Rectal smooth muscle tissue (tissue), 1 donor: ENCODE results near the gene NANOS2.

Experiments
- H3K27ac ChIP-seq: one replicate; pipeline ENCODE4 v1.7.0; 2013; ENCODE audit warnings: low read depth, low read length, inconsistent platforms
- H3K27me3 ChIP-seq: one replicate; pipeline ENCODE4 v1.7.0; 2013; ENCODE audit warnings: low read length; ENCODE audit not compliant: control insufficient read depth, insufficient read depth
- H3K36me3 ChIP-seq: one replicate; pipeline ENCODE4 v1.7.0; 2013; ENCODE audit warnings: low read length; ENCODE audit not compliant: control insufficient read depth, insufficient read depth
- H3K4me1 ChIP-seq: one replicate; pipeline ENCODE4 v1.7.0; 2013; ENCODE audit warnings: low read length; ENCODE audit not compliant: control insufficient read depth, insufficient read depth
- H3K4me3 ChIP-seq: one replicate; pipeline ENCODE4 v1.7.0; 2013; ENCODE audit warnings: low read length
- H3K9ac ChIP-seq: one replicate; pipeline ENCODE4 v1.7.0; 2013; ENCODE audit warnings: low read length

Gene NANOS2

GRCh38 chr19:45913874-45914830 lies at the start of gene NANOS2:
Gene NANOS2, minus strand, starts transcription at chr19:45914778. Its CDS starts 85 bp downstream, at chr19:45914693.
- H3K4me1 ChIP-seq: no peaks in the 10 kb centered on the region
- H3K9ac ChIP-seq: no peak within 1 kb of the TSS
- H3K36me3 ChIP-seq: no peaks in the 10 kb centered on the region
- H3K27me3 ChIP-seq: no peaks in the 10 kb centered on the region
- no peak within 1 kb of the TSS for H3K27ac ChIP-seq
- no peak within 1 kb of the TSS for H3K4me3 ChIP-seq

- Histone ChIP-seq H3K36me3 (no peaks in the 10 kb centered on the region), H3K9ac (no peak overlapping the region), H3K27me3 (no peaks in the 10 kb centered on the region), H3K4me3 (no peak overlapping the region), H3K4me1 (no peaks in the 10 kb centered on the region), H3K27ac (no peak overlapping the region)
Observed at GRCh38 chr19:45962021-45962420, 47.4 kb upstream of the NANOS2 start.

- H3K4me3 ChIP-seq: no peak overlapping the region
- H3K4me1 ChIP-seq: no peaks in the 10 kb centered on the region
- no peaks in the 10 kb centered on the region for H3K36me3 ChIP-seq
- peaks cover 3% of the 10 kb centered on the region for H3K27me3 ChIP-seq
- no peak overlapping the region for H3K27ac ChIP-seq
- no peak overlapping the region for H3K9ac ChIP-seq
Observed at GRCh38 chr19:45960595-45961235, 46.1 kb upstream of the NANOS2 start.

GRCh38 chr19:45959517-45960025 lies 45.0 kb upstream of the NANOS2 start:
- Histone ChIP-seq H3K27ac (no peak overlapping the region), H3K9ac (no peak overlapping the region), H3K4me1 (no peaks in the 10 kb centered on the region), H3K27me3 (peaks cover 3% of the 10 kb centered on the region), H3K4me3 (no peak overlapping the region), H3K36me3 (no peaks in the 10 kb centered on the region)

- Histone ChIP-seq H3K27ac (no peak overlapping the region), H3K4me3 (no peak overlapping the region), H3K27me3 (peaks cover 3% of the 10 kb centered on the region), H3K4me1 (no peaks in the 10 kb centered on the region), H3K9ac (no peak overlapping the region), H3K36me3 (no peaks in the 10 kb centered on the region)
Observed at GRCh38 chr19:45958769-45959516, 44.4 kb upstream of the NANOS2 start.

- no peak overlapping the region for H3K27ac ChIP-seq
- H3K4me1 ChIP-seq: no peaks in the 10 kb centered on the region
- H3K9ac ChIP-seq: no peak overlapping the region
- H3K4me3 ChIP-seq: no peak overlapping the region
- no peaks in the 10 kb centered on the region for H3K36me3 ChIP-seq
- H3K27me3 ChIP-seq: peaks cover 3% of the 10 kb centered on the region
Observed at GRCh38 chr19:45958320-45958719, 43.7 kb upstream of the NANOS2 start.

GRCh38 chr19:45955905-45956608 lies 41.5 kb upstream of the NANOS2 start:
- peaks cover 8% of the 10 kb centered on the region for H3K27me3 ChIP-seq
- H3K36me3 ChIP-seq: no peaks in the 10 kb centered on the region
- no peak overlapping the region for H3K4me3 ChIP-seq
- H3K4me1 ChIP-seq: no peaks in the 10 kb centered on the region
- H3K27ac ChIP-seq: no peak overlapping the region
- no peak overlapping the region for H3K9ac ChIP-seq

- no peak overlapping the region for H3K4me3 ChIP-seq
- peaks cover 8% of the 10 kb centered on the region for H3K27me3 ChIP-seq
- no peak overlapping the region for H3K9ac ChIP-seq
- H3K36me3 ChIP-seq: no peaks in the 10 kb centered on the region
- no peak overlapping the region for H3K27ac ChIP-seq
- H3K4me1 ChIP-seq: no peaks in the 10 kb centered on the region
Observed at GRCh38 chr19:45954156-45954555, 39.6 kb upstream of the NANOS2 start.

GRCh38 chr19:45953676-45954075 lies 39.1 kb upstream of the NANOS2 start:
- no peaks in the 10 kb centered on the region for H3K36me3 ChIP-seq
- no peaks in the 10 kb centered on the region for H3K4me1 ChIP-seq
- no peak overlapping the region for H3K27ac ChIP-seq
- H3K27me3 ChIP-seq: peaks cover 8% of the 10 kb centered on the region
- no peak overlapping the region for H3K4me3 ChIP-seq
- H3K9ac ChIP-seq: no peak overlapping the region

GRCh38 chr19:45952686-45953505 lies 38.3 kb upstream of the NANOS2 start:
- peak overlapping the region; percentile 39 for H3K4me3 ChIP-seq
- peaks cover 8% of the 10 kb centered on the region for H3K27me3 ChIP-seq
- no peaks in the 10 kb centered on the region for H3K36me3 ChIP-seq
- H3K4me1 ChIP-seq: no peaks in the 10 kb centered on the region
- H3K27ac ChIP-seq: no peak overlapping the region
- H3K9ac ChIP-seq: no peak overlapping the region

GRCh38 chr19:45952341-45952685 lies 37.7 kb upstream of the NANOS2 start:
- Histone ChIP-seq H3K27ac (no peak overlapping the region), H3K36me3 (no peaks in the 10 kb centered on the region), H3K27me3 (peaks cover 8% of the 10 kb centered on the region), H3K9ac (no peak overlapping the region), H3K4me1 (no peaks in the 10 kb centered on the region), H3K4me3 (no peak overlapping the region)
